ENCODE data around the gene SLC9A4. TPM values are rescaled to one million over a fixed set of nuclear protein-coding genes. Genes with fewer than 3 reads are reported as not detected.

Gene SLC9A4
- total RNA-seq, 1 experiment from 2014 or later, result not detected

DNA sequence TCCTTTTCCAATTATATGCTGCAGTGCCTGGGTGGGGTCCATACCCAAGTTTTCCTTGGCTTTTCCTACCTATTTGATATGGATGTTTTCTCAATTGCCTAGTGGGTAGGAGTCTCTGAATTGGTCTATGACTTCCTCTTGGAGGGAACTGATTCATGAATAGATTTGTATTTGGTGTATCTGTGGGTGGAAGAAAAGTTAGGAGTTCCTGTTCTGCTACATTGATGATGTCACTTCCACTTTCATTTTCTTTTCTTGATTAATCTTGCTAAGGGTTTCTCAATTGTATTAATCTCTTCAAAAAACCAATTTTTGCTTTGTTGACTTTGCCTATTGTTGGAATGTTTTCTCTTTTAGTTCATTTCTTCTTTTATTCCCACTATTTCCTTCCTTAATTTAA is 108.9 kb downstream of the SLC9A4 start:
- no peak for DNase-seq (ENCODE audit: low read depth, low spot score)
- in situ Hi-C loops (cut with HindIII; ENCODE audit: low pct_unique_long_range_greater_than_20kb, low sequenced_read_pairs), result no loop called here

DNA sequence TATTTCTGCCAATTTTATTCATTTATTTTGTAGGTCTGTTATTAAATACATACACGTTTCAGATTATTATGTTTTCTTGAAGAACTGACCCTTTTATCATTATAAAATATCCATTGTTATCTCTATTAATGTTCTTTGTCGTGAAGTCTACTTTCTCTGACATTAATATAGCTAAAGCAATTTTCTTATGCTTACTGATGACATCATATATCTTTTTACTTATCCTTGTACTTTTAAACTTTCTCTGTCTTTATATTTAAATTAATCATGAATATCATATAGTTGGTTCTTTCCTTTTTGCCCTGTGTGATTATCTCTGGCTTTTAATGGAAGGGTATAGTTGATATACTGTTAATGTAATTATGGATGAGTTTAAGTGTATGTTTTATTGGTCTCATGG is 109.8 kb downstream of the SLC9A4 start:
- DNase-seq (ENCODE audit: low read depth, low spot score), result no peak
- in situ Hi-C loops (cut with HindIII; ENCODE audit: low pct_unique_long_range_greater_than_20kb, low sequenced_read_pairs), result no loop called here

Small RNA genes within 50 kb of the gene (small RNA-seq; reads per million reads assigned to genes)
- 0 reads per million in 2 experiments for gene MIR4772

Other genes starting within 250 kb of the SLC9A4 start
- gene IL1RL1, start 161.7 kb upstream of the SLC9A4 start, total RNA-seq (2014; rRNA removed; shearing (Covaris generic)), result not detected in 2 replicates
- 0.37 and 0.59 TPM in 2 replicates for gene IL18R1, start 117.4 kb upstream of the SLC9A4 start, total RNA-seq (2014; rRNA removed; shearing (Covaris generic))
- not detected in 2 replicates for gene IL18RAP, start 50.1 kb upstream of the SLC9A4 start, total RNA-seq (2014; rRNA removed; shearing (Covaris generic))
- gene SLC9A2, start 146.3 kb downstream of the SLC9A4 start, total RNA-seq (2014; rRNA removed; shearing (Covaris generic)), result 0.08 TPM in 1 of 2 replicates, not detected in the other

Data from SK-MEL-5 (cell line).